Measurements from ENCODE around the gene DOCK11. TPM values are rescaled to one million over a fixed set of nuclear protein-coding genes. Genes with fewer than 3 reads are reported as not detected.

The DOCK11 gene
- total RNA-seq, 8 experiments from 2014 or later = 13.6 to 58.2 (median 22.5) TPM

GRCh38 chrX:118669435-118669834 is 173.8 kb downstream of the DOCK11 start:
- ATAC-seq (replicated peaks in 6 of 8) = peak in 3 of 8 experiments; percentile 84 to 86 (median 84)
- H3K27ac ChIP-seq = no peak overlapping the region
- 36 to 90% (median 75%) methylated on average over 1 to 4 of the region's 4 CpGs; no CpG with 5 or more reads in 6 of the 10 experiments for WGBS, 10 experiments
- H3K4me3 ChIP-seq = no peak overlapping the region
- in situ Hi-C loops (cut with MboI; ENCODE audit: low pct_unique_long_range_greater_than_20kb in 2 of 9, low sequenced_read_pairs in 9 of 9, unreplicated experiment in 9 of 9) = no loop called here
- H3K4me1 ChIP-seq (replicated peaks in 1 of 2) = no peaks in the 10 kb centered on the region

- Histone ChIP-seq H3K27ac (no peak overlapping the region), H3K4me1 (replicated peaks in 1 of 2) (no peaks in the 10 kb centered on the region), H3K4me3 (no peak overlapping the region)
- 67 to 100% (median 80%) methylated on average over 1 to 4 of the region's 4 CpGs; no CpG with 5 or more reads in 5 of the 10 experiments for WGBS, 10 experiments
- in situ Hi-C loops (cut with MboI; ENCODE audit: low pct_unique_long_range_greater_than_20kb in 2 of 9, low sequenced_read_pairs in 9 of 9, unreplicated experiment in 9 of 9) = no loop called here
- no peak for ATAC-seq (replicated peaks in 6 of 8)
Observed at GRCh38 chrX:118675326-118675965, 179.8 kb downstream of the DOCK11 start.

GRCh38 chrX:118675966-118676349 is 180.3 kb downstream of the DOCK11 start:
- in situ Hi-C loops (cut with MboI; ENCODE audit: low pct_unique_long_range_greater_than_20kb in 2 of 9, low sequenced_read_pairs in 9 of 9, unreplicated experiment in 9 of 9) = no loop called here
- Histone ChIP-seq H3K4me3 (no peak overlapping the region), H3K27ac (no peak overlapping the region), H3K4me1 (replicated peaks in 1 of 2) (no peaks in the 10 kb centered on the region)
- no peak for ATAC-seq (replicated peaks in 6 of 8)

GRCh38 chrX:118677318-118677717 is 181.7 kb downstream of the DOCK11 start:
- ATAC-seq (replicated peaks in 6 of 8) = peak in 1 of 8 experiments; percentile 50
- 0 to 88% (median 43%) methylated on average over 1 to 2 of the region's 2 CpGs; no CpG with 5 or more reads in 6 of the 10 experiments for WGBS, 10 experiments
- Histone ChIP-seq H3K4me1 (replicated peaks in 1 of 2) (no peaks in the 10 kb centered on the region), H3K27ac (no peak overlapping the region), H3K4me3 (no peak overlapping the region)
- in situ Hi-C loops (cut with MboI; ENCODE audit: low pct_unique_long_range_greater_than_20kb in 2 of 9, low sequenced_read_pairs in 9 of 9, unreplicated experiment in 9 of 9) = no loop called here

- 45% methylated on average over 1 of the region's 1 CpG; no CpG with 5 or more reads in 9 of the 10 experiments for WGBS, 10 experiments
- Histone ChIP-seq H3K4me3 (no peak overlapping the region), H3K4me1 (replicated peaks in 1 of 2) (no peaks in the 10 kb centered on the region), H3K27ac (no peak overlapping the region)
- ATAC-seq (replicated peaks in 6 of 8) = peak in 1 of 8 experiments; percentile 19
- in situ Hi-C loops (cut with MboI; ENCODE audit: low pct_unique_long_range_greater_than_20kb in 2 of 9, low sequenced_read_pairs in 9 of 9, unreplicated experiment in 9 of 9) = no loop called here
Observed at GRCh38 chrX:118679290-118679689, 183.7 kb downstream of the DOCK11 start.

GRCh38 chrX:118682258-118683014 is 186.8 kb downstream of the DOCK11 start:
- in situ Hi-C loops (cut with MboI; ENCODE audit: low pct_unique_long_range_greater_than_20kb in 2 of 9, low sequenced_read_pairs in 9 of 9, unreplicated experiment in 9 of 9) = no loop called here
- WGBS, 10 experiments = 32 to 100% (median 92%) methylated on average over 1 to 2 of the region's 2 CpGs; no CpG with 5 or more reads in 4 of the 10 experiments

GRCh38 chrX:118685393-118685792 is 189.8 kb downstream of the DOCK11 start:
- H3K27ac ChIP-seq = no peak overlapping the region
- no peak overlapping the region for H3K4me3 ChIP-seq
- no peak for ATAC-seq (replicated peaks in 6 of 8)
- no peaks in the 10 kb centered on the region for H3K4me1 ChIP-seq (replicated peaks in 1 of 2)
- 55 to 100% (median 97%) methylated on average over 1 to 3 of the region's 3 CpGs; no CpG with 5 or more reads in 1 of the 10 experiments for WGBS, 10 experiments
- in situ Hi-C loops (cut with MboI; ENCODE audit: low pct_unique_long_range_greater_than_20kb in 2 of 9, low sequenced_read_pairs in 9 of 9, unreplicated experiment in 9 of 9) = no loop called here

More at GRCh38 chrX:118682258-118683014, 186.8 kb downstream of the DOCK11 start:
- no peak overlapping the region for H3K4me3 ChIP-seq
- no peaks in the 10 kb centered on the region for H3K4me1 ChIP-seq (replicated peaks in 1 of 2)
- no peak for ATAC-seq (replicated peaks in 6 of 8)
- no peak overlapping the region for H3K27ac ChIP-seq

- Histone ChIP-seq H3K27ac (no peak overlapping the region), H3K4me3 (no peak overlapping the region), H3K4me1 (replicated peaks in 1 of 2) (no peaks in the 10 kb centered on the region)
- in situ Hi-C loops (cut with MboI; ENCODE audit: low pct_unique_long_range_greater_than_20kb in 2 of 9, low sequenced_read_pairs in 9 of 9, unreplicated experiment in 9 of 9) = no loop called here
- 43 to 100% (median 83%) methylated on average over 1 to 3 of the region's 3 CpGs; no CpG with 5 or more reads in 5 of the 10 experiments for WGBS, 10 experiments
- ATAC-seq (replicated peaks in 6 of 8) = no peak
Observed at GRCh38 chrX:118688935-118689334, 193.3 kb downstream of the DOCK11 start.

- Histone ChIP-seq H3K4me1 (replicated peaks in 1 of 2) (no peaks in the 10 kb centered on the region), H3K4me3 (no peak overlapping the region), H3K27ac (no peak overlapping the region)
- no peak for ATAC-seq (replicated peaks in 6 of 8)
- 60 to 100% (median 80%) methylated on average over 1 to 2 of the region's 2 CpGs; no CpG with 5 or more reads in 5 of the 10 experiments for WGBS, 10 experiments
- in situ Hi-C loops (cut with MboI; ENCODE audit: low pct_unique_long_range_greater_than_20kb in 2 of 9, low sequenced_read_pairs in 9 of 9, unreplicated experiment in 9 of 9) = no loop called here
Observed at GRCh38 chrX:118693843-118694242, 198.2 kb downstream of the DOCK11 start.

GRCh38 chrX:118694638-118695037 is 199.0 kb downstream of the DOCK11 start:
- ATAC-seq (replicated peaks in 6 of 8) = no peak
- no peaks in the 10 kb centered on the region for H3K4me1 ChIP-seq (replicated peaks in 1 of 2)
- WGBS, 10 experiments = 0 to 100% (median 100%) methylated on average over 1 to 4 of the region's 6 CpGs; no CpG with 5 or more reads in 1 of the 10 experiments
- in situ Hi-C loops (cut with MboI; ENCODE audit: low pct_unique_long_range_greater_than_20kb in 2 of 9, low sequenced_read_pairs in 9 of 9, unreplicated experiment in 9 of 9) = no loop called here
- no peak overlapping the region for H3K4me3 ChIP-seq
- H3K27ac ChIP-seq = no peak overlapping the region

- H3K4me1 ChIP-seq (replicated peaks in 1 of 2) = no peaks in the 10 kb centered on the region
- no peak for ATAC-seq (replicated peaks in 6 of 8)
- no peak overlapping the region for H3K27ac ChIP-seq
- no peak overlapping the region for H3K4me3 ChIP-seq
- in situ Hi-C loops (cut with MboI; ENCODE audit: low pct_unique_long_range_greater_than_20kb in 2 of 9, low sequenced_read_pairs in 9 of 9, unreplicated experiment in 9 of 9) = no loop called here
- 41 to 55% methylated on average over 4 to 5 of the region's 5 CpGs; no CpG with 5 or more reads in 8 of the 10 experiments for WGBS, 10 experiments
Observed at GRCh38 chrX:118698516-118699170, 203.0 kb downstream of the DOCK11 start.

GRCh38 chrX:118702741-118703140 is 207.1 kb downstream of the DOCK11 start:
- WGBS, 10 experiments = 17 to 100% (median 63%) methylated on average over 1 to 5 of the region's 5 CpGs; no CpG with 5 or more reads in 4 of the 10 experiments
- no peak overlapping the region for H3K4me3 ChIP-seq
- no peaks in the 10 kb centered on the region for H3K4me1 ChIP-seq (replicated peaks in 1 of 2)
- ATAC-seq (replicated peaks in 6 of 8) = no peak
- no peak overlapping the region for H3K27ac ChIP-seq
- in situ Hi-C loops (cut with MboI; ENCODE audit: low pct_unique_long_range_greater_than_20kb in 2 of 9, low sequenced_read_pairs in 9 of 9, unreplicated experiment in 9 of 9) = no loop called here

- WGBS, 10 experiments = 57 to 100% (median 77%) methylated on average over 1 to 4 of the region's 4 CpGs; no CpG with 5 or more reads in 6 of the 10 experiments
- no peaks in the 10 kb centered on the region for H3K4me1 ChIP-seq (replicated peaks in 1 of 2)
- no peak overlapping the region for H3K27ac ChIP-seq
- H3K4me3 ChIP-seq = no peak overlapping the region
- in situ Hi-C loops (cut with MboI; ENCODE audit: low pct_unique_long_range_greater_than_20kb in 2 of 9, low sequenced_read_pairs in 9 of 9, unreplicated experiment in 9 of 9) = no loop called here
- ATAC-seq (replicated peaks in 6 of 8) = no peak
Observed at GRCh38 chrX:118706681-118707080, 211.1 kb downstream of the DOCK11 start.

Data from motor neuron (in vitro differentiated cells).